GM06990 (cell line): ENCODE data around the gene MOV10L1.

ENCODE experiments used
- DNase-seq: peaks from one replicate; pipeline ENCODE4 v3.0.0-alpha.2; 2011; ENCODE audit not compliant: insufficient read length; ENCODE audit errors: extremely low read depth
- H3K27me3 ChIP-seq: replicated peaks from 2 replicates; pipeline ENCODE4 v1.6.0; 2011; ENCODE audit warnings: low read length; ENCODE audit not compliant: control insufficient read depth, insufficient read depth
- H3K36me3 ChIP-seq: 2 replicates; pipeline ENCODE4 v1.5.1; 2011; ENCODE audit warnings: low read length; ENCODE audit not compliant: control insufficient read depth, insufficient read depth
- H3K4me3 ChIP-seq: replicated peaks from 2 replicates; pipeline ENCODE4 v1.5.1; 2011; ENCODE audit warnings: low read depth, mild to moderate bottlenecking, control low read depth, low read length
- CTCF ChIP-seq: IDR thresholded peaks from 2 replicates; pipeline ENCODE4 v1.5.1; 2011; ENCODE audit warnings: low read length, control low read depth, mild to moderate bottlenecking, inconsistent platforms; ENCODE audit not compliant: insufficient read depth, poor library complexity, severe bottlenecking

Gene MOV10L1

GRCh38 chr22:50211147-50211546, 121.3 kb downstream of the MOV10L1 start:
- no peak for DNase-seq
- H3K4me3 ChIP-seq = no peak overlapping the region
- H3K27me3 ChIP-seq = no peaks in the 10 kb centered on the region
- no peak for TF ChIP-seq CTCF
- peaks cover 30% of the 10 kb centered on the region for H3K36me3 ChIP-seq
